ENCODE data around the gene GPHN. TPM values are rescaled to one million over a fixed set of nuclear protein-coding genes. Genes with fewer than 3 reads are reported as not detected.

Gene GPHN
- polyA plus RNA-seq (2011; rRNA removed), result 15.5 and 17.6 TPM in 2 replicates
- 7.9 and 9.7 TPM in 2 replicates for polyA plus RNA-seq (2012; cell fraction: cytosol; rRNA removed)
- 9.4 and 10.4 TPM in 2 replicates for polyA plus RNA-seq (2012; cell fraction: nucleus; rRNA removed)
- 12.7 to 16.3 TPM (median 12.8 TPM) in 3 replicates for polyA plus RNA-seq (2017; fragmentation: RNase III; extraction: RNeasy Plus Mini Kit Qiagen cat#74134 plus additional on column Dnase treatment)
- polyA minus RNA-seq (2011; rRNA and poly(A)+ RNA removed), result 28.8 and 34.9 TPM in 2 replicates

DNA sequence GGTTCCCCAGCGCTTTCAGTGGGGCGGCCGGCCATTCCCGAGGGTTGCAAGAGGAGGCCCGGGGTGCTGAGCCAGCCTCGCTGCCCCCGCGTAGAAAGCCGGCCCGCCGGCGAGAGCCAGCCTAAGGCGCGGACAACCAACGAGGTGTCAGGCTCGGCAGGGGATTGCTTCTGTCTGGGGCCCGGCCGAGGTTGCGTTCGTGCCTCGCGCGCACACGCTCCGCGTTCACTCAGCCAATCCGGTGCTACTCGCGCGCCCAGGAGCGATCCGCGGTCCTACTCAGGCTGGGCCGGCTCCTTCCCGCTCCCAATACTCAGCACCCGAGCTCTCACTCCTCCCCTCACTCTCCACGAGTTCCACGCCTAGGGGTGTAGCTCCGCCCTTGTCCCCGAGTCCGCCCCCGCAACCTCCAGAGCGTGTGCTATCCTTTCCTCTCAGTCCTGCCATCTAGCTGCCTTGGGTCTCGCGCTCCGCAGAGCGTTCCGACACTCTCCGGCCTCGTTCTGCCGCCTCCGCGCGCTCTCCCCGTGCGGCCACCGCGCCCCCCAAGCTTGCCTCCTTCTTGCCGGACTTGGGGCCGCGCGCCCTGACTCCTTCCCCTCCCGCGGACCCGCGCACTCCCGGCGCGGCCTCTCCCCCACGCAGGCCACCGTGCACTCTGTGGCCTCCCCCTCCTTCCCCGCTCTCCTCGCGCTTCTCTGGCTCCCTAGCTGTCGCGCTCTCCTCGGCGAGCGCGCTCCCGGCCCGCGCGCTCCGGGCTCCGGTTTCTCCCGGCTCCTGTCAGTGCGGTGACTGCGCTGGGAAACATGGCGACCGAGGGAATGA is at the start of gene GPHN:
Gene GPHN (plus strand): TSS at position 426 of the 825 bp plus-strand sequence.
- WGBS (ENCODE audit: missing lambda C conversion rate), result 2% methylated on average over 40 of the region's 91 CpGs
- H3K9me3 ChIP-seq, result no peaks in the 10 kb centered on the region
- H3K4me2 ChIP-seq, result peak within 1 kb of the TSS; percentile 95
- H3K4me3 ChIP-seq, result peak within 1 kb of the TSS; percentile 76
- TF ChIP-seq HOXB5 (CRISPR knock-in tag; IDR thresholded peaks at IDR 0.05) (0 out of 2 replicates have a peak, but pooled peaks have one; percentile 17), PHF8 (IDR thresholded peaks at IDR 0.05; ENCODE audit: borderline replicate concordance, low read depth) (peak; percentile 75), CBX2 (IDR thresholded peaks at IDR 0.05; ENCODE audit: borderline replicate concordance, low read depth) (no peak), MYC (IDR thresholded peaks at IDR 0.05; ENCODE audit: borderline replicate concordance, low read length) (peak; percentile 27; the same call in 1 of the 2 replicates), MAZ (IDR thresholded peaks at IDR 0.05; ENCODE audit: borderline replicate concordance, low read depth, low read length) (no peak), HEYL (CRISPR knock-in tag; IDR thresholded peaks at IDR 0.05) (no peak), NFE2L2 (conservative IDR thresholded peaks at IDR 0.05; ENCODE audit: low read length) (no peak), REST (IDR thresholded peaks at IDR 0.05) (0 out of 2 replicates have a peak, but pooled peaks have one; percentile 9), POLR2A (IDR thresholded peaks at IDR 0.05; ENCODE audit: low read length) (peak; percentile 88), RNF2 (IDR thresholded peaks at IDR 0.05; ENCODE audit: borderline replicate concordance, low read depth) (no peak), KDM5A (IDR thresholded peaks at IDR 0.05) (peak; percentile 35; the same call in 1 of the 2 replicates), JUN (IDR thresholded peaks at IDR 0.05) (peak; percentile 43 to 86; a peak in 4 of 5 replicates), TFCP2L1 (CRISPR knock-in tag; IDR thresholded peaks at IDR 0.05) (peak; percentile 81; the same call in 1 of the 2 replicates), RFX5 (IDR thresholded peaks at IDR 0.05) (no peak)
- TF ChIP-seq, protein P1, sequence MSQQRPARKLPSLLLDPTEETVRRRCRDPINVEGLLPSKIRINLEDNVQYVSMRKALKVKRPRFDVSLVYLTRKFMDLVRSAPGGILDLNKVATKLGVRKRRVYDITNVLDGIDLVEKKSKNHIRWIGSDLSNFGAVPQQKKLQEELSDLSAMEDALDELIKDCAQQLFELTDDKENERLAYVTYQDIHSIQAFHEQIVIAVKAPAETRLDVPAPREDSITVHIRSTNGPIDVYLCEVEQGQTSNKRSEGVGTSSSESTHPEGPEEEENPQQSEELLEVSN (IDR thresholded peaks at IDR 0.05; ENCODE audit: borderline replicate concordance, low read depth), result peak; percentile 86
- TF ChIP-seq, protein P2, sequence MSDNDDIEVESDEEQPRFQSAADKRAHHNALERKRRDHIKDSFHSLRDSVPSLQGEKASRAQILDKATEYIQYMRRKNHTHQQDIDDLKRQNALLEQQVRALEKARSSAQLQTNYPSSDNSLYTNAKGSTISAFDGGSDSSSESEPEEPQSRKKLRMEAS (IDR thresholded peaks at IDR 0.05), result peak; percentile 93
- ChIA-PET POLR2A (interaction anchor here (0.8 to 2.3 kb wide), 8 partner anchors 11 to 852 kb away, joined by 3 to 11 read pairs (median 6); partner anchors contain the start of genes ATP6V1D, EIF2S1 and PALS1), CTCF (interaction anchor here (0.6 to 2.1 kb wide), 9 partner anchors 9 to 778 kb away, joined by 3 to 12 read pairs (median 3); no protein-coding TSS in a partner anchor)
- DNase-seq (ENCODE audit: low read depth in 1 of 2, low spot score in 1 of 2), result peak; percentile 87 to 98
- H3K27ac ChIP-seq, result peak within 1 kb of the TSS; percentile 76 to 94
- FAIRE-seq, result peak; percentile 43
- peaks cover 11% of the 10 kb centered on the region; the same call in 2 of the 3 replicates for H3K4me1 ChIP-seq
- peak; percentile 94 to 98 for ATAC-seq

- no peaks in the 10 kb centered on the region; the same call in 2 of the 3 replicates for H3K9me3 ChIP-seq
- no peak overlapping the region for H3K27ac ChIP-seq
- ChIA-PET POLR2A (no interaction called here), CTCF (interaction anchor here (0.8 kb wide), 1 partner anchor 100 kb away, joined by 3 read pairs; no protein-coding TSS in a partner anchor)
- no peak for ATAC-seq
- H3K4me3 ChIP-seq, result no peak overlapping the region
- H3K4me2 ChIP-seq, result no peak overlapping the region
- FAIRE-seq, result no peak
- H3K4me1 ChIP-seq, result no peaks in the 10 kb centered on the region
- TF ChIP-seq CBX2 (IDR thresholded peaks at IDR 0.05; ENCODE audit: borderline replicate concordance, low read depth), result no peak
- TF ChIP-seq ELK1 (IDR thresholded peaks at IDR 0.05; ENCODE audit: low read depth, low read length), result no peak
- no peak for TF ChIP-seq MAFK (IDR thresholded peaks at IDR 0.05; ENCODE audit: partially characterized antibody)
- TF ChIP-seq NPAS2 (CRISPR knock-in tag; IDR thresholded peaks at IDR 0.05; ENCODE audit: borderline replicate concordance), result no peak
- TF ChIP-seq, protein P1 (IDR thresholded peaks at IDR 0.05; ENCODE audit: borderline replicate concordance, low read depth), result no peak
- TF ChIP-seq MAZ (IDR thresholded peaks at IDR 0.05; ENCODE audit: borderline replicate concordance, low read depth, low read length), result no peak
- no peak for TF ChIP-seq SMC3 (IDR thresholded peaks at IDR 0.05)
- no peak for TF ChIP-seq GATA3 (IDR thresholded peaks at IDR 0.05; ENCODE audit: borderline replicate concordance)
- no peak for TF ChIP-seq EP300 (IDR thresholded peaks at IDR 0.05)
- no peak for TF ChIP-seq CHD2 (IDR thresholded peaks at IDR 0.05; ENCODE audit: low read length, partially characterized antibody)
- TF ChIP-seq KDM5A (IDR thresholded peaks at IDR 0.05), result no peak
- TF ChIP-seq RFX5 (IDR thresholded peaks at IDR 0.05), result no peak
- no peak for TF ChIP-seq CEBPB (IDR thresholded peaks at IDR 0.05)
- DNase-seq (ENCODE audit: low read depth in 1 of 2, low spot score in 1 of 2), result no peak
These were observed 48.3 kb upstream of the GPHN start for GRCh38 chr14:66459603-66460002.

All from A549 (cell line).